ENCODE measurements around the gene LRRC4B.

LRRC4B gene

DNA sequence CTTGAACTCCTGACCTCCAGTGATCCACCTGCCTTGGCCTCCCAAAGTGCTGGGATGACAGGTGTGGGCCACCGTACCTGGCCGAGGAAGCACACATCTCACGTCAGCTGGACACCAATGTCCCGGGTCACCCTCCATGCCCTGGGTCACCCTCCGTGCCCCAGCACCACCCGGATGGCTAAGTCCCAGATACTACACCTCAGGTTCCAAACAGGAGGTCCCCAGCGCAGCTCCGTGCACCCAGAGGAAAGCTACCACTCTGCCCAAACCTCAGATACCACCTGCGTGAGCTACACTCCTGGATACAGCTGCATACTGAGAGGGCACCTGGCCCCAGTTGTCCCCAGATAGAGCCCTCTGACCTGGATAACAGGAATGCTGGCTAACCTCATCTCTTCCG is 14.0 kb downstream of the LRRC4B start:
- DNase-seq, result no peak

DNA sequence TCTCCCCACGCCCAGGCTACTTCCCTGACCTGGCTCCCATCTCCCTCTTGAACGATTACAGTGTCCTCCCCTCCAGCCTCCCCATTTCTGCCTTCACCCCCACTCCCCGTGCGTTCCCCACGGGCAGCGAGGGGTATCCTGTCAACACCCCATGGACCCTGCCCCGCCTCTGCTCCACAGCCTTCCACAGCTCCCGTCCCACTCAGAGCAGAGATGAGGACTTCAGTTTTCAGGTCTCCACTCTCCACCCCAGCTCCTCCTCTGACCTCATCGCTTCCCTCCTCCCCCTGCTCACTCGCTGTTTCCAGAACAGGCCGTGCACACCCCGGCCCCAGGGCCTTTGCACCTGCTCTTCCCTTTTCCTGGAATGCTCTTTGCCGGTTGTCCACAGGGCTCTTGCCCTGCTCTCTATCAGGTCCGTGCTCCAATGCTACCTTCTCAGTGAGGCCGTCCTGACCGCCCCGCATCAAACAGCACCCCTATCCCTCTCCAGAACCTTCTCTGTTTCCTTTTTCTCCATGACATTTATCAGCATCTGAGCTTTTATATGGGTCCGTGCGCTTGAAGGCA is 15.0 kb downstream of the LRRC4B start:
- no peak for DNase-seq

DNA sequence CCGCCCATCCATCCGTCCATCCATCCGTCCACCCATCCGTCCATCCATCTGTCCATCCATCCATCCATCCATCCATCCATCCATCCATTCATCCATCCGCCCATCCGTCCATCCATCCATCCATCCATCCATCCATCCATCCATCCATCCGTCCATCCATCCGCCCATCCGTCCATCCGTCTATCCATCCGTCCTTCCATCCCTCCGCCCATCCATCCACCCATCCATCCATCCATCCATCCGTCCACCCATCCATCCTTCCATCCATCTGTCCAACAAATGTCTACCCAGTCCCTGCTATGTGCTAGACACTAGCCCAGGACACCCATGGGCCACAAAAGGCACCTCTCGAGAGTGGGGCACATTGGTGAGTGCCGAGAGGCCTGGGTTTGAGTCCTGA is 15.7 kb downstream of the LRRC4B start:
- DNase-seq, result no peak

DNA sequence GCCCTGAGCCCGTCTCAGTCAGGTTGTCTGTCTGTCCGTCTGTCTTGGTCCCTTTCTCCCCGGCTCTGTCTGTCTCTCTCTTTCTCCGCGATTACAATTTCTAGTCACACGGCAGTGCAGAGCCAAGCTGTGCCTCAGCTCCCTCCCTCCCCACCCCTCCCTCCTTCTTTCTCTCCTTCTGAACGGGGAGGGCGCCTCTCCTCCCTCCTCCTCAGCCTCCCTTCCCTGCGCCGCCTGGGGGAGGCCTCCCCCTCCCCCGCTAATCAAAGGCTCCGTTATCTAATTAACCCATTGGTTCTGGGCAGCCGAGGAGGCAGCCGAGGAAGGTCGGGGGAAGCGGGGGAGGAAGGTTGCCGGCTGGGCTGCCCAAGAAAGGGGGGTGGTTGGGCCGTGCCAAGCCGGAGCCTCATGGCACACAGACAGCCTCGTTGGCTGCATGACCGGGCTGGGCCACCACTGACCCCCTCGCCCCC is 16.5 kb downstream of the LRRC4B start:
- peak in 54 of 58 donors; percentile 24 to 86 (median 69) for DNase-seq

DNA sequence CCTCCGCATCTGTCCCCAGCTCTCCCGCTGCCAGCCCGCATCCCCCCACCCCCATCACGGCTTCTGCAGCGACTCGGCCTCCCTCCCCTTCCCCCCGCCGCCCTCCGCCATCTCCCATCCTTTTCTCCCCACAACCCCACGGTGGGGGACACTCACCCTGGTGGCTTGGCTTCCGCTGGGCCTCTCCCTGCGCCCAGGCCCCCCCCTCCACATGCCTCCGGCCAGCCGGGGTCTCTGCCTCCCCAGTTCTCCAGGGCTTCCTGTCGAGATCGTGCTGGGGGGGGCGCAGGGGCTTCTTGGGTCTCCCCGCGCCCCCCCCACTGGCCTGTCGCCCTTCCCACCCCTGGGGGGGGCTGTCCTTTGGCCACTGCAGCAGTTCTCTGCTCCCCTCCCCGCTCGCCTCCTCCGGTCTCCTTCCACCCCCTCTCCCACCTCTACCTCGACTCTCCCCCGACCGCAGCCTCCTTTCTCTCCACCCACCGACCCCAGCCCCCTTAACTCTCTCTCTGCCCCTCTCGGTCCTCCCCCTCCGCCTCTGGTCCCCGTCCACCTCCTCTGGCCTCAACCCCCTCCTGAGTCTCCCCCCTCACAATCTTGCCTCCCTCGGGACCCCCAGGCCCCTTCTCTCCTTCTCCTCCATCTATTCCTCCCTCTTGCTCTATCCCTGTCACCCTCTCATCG is 17.1 kb downstream of the LRRC4B start:
- peak in 20 of 58 donors; percentile 23 to 69 (median 36) for DNase-seq

DNA sequence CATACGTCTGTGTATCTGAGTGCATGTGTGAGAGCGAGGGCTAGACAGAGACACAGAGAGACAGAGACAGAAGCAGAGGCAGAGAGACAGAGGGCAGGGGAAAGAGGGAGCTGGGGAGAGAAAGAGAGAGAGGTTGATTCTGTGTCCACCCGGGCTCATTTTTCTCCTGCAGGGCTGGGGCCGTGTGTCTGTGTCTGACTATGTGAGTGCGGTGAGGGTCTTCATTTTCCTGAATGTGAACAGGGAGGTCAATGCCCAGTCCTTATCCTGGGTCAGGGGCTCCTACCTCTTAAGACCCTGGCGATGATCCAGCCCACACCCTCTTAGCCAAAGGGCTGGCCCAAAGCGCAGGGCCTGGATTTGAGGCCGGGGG is 17.7 kb downstream of the LRRC4B start:
- DNase-seq, result peak in 2 of 58 donors; percentile 25 to 54

DNA sequence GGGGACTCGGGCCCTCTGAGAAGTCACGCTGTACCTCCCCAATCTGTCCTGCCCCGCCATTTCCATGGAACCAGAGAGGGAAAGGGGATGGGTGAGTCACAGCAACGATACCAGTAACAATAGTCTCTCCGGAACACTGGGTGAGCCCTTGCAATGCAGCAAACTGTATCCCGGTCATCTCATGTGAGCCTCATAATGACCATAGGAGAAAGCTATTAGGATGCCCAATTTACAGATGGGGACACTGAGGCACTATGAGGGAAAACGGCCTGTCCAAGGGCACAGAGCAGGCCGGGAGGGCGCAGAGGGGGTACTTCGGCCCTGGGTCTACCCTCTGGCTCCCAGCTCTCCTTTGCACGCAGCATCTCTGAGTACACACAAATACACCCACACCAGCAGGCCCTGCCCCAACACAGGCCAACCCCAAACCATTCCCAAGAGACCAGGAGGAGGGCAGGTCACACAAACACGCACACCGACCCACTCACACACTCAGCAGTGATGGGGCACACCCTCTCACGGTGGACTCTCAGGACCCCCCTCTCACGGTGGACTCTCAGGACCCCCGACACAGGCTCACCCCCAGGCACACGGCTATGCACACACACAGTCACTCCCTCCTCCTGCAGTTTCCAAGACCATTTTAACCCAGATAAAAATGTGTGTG is 18.2 kb downstream of the LRRC4B start:
- peak in 2 of 58 donors; percentile 17 to 20 for DNase-seq

DNA sequence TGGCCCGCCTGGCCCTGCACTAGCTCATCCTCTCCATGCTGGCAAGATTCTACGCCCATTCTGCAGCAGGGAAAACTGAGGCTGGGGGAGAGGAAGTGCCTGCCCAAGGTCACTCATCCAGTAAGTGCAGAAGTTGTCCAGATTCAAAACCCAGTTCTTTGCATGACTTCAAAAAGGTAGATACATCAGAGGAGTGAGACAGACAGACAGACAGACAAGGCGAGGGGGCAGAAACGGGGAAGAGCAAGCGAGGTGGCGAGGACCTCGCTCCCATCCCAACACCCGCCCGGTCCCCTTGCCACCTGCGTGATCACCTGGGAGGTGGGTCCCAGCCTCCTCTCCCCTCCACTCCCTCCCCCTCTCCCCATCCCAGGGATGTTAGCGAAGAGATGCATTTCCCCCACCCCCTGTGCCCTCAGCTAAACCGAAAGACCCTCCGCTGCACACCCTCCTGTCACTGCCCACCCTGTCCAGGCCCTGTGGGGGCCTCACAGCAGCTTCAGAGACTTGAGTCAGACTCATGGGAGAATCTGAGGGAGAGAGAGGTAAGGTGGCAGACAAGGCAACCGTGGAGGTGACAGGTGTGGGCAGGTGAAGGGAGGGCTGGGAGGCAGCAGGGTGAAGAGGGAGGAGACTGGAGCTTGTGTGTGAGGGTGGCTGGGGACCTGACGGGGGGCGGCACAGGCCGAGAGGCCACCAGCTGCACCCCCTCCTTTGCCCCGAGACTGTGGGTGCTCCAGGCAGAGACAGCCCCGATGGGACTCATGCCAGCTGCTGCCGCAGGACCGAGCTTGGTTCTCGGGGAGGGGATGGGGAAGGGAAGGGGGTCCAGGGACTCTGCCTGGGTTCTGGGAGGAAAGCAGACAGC is 18.9 kb downstream of the LRRC4B start:
- peak in 15 of 58 donors; percentile 13 to 54 (median 29) for DNase-seq

DNA sequence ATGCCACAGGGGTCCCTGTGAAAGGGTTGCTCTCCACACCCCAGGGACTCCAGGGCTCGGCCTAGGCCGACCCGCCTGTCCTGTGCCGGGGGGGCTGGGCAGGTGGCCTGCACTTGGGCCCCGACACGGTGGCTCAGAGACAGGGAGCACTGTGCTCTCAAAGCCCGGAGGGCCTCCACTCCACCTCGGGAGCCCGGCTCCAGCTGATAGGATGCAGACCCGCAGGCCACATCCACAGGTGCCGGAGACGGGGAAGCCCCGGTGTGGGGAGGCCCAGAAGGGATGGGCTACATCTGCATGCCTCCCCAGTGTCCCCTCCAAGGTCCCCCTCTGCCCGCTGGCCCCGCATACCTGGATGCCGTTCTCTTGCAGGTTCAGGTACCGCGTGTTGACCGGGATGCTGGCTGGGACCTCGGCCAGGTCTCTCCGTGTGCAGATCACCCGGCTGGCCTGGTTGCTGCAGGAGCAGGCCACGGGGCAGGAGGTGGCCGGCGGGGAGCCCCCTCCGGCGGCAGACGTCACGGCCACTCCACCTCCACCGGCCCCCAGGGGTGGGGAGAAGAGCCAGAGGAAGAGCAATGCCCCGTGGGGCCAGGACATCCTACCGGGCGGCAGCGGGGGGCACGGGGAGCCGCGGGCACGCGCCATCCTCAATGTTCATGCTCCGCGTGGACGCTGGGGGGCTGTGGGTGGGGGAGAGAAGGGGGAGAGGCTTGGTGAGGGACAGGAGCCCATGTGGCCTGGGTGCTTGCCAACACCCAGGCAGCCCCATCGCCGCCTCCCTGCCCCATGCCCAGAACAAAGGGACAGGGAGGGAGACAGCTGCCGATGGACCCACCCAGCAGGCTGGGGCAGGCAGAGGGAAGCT is 19.8 kb downstream of the LRRC4B start:
- peak in 45 of 58 donors; percentile 16 to 88 (median 64) for DNase-seq

DNA sequence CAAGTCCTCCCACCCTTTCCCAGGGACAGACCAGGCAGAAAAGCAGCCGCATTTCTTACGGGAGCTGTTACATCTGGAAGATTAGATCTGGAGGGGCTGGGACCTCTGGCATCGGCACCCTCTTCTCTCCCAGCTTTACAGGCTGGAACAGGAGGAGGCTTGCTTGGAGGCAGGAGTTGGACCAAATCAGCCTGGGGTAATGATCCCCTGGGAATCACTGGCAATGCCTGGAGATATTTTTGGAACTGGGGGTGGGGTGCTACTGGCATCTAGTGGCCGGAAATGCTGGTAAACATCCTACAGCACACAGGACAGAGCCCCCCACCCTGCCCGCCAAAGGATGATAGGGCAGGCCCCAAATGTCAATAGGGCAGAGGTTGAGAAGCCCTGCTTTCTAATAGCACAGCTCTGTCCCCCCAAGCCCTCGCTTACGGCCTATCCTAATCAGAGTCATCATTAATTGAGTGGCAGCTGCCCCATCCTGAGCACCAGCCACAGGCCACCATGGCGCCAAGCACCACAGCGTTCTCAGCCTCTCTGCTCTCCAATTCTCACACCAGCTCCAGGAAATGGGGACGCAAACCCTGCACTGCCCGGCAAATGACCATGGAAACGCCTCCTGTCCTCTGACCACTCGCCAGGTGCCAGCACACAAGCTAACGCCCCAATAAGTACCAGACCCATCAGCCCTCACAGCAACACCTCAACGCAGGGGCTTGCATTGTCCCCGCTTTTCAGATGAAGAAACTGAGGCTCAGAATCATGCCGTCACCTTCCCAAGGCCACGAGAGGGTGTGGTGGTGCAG is 20.6 kb downstream of the LRRC4B start:
- DNase-seq, result peak in 29 of 58 donors; percentile 16 to 67 (median 41)

DNA sequence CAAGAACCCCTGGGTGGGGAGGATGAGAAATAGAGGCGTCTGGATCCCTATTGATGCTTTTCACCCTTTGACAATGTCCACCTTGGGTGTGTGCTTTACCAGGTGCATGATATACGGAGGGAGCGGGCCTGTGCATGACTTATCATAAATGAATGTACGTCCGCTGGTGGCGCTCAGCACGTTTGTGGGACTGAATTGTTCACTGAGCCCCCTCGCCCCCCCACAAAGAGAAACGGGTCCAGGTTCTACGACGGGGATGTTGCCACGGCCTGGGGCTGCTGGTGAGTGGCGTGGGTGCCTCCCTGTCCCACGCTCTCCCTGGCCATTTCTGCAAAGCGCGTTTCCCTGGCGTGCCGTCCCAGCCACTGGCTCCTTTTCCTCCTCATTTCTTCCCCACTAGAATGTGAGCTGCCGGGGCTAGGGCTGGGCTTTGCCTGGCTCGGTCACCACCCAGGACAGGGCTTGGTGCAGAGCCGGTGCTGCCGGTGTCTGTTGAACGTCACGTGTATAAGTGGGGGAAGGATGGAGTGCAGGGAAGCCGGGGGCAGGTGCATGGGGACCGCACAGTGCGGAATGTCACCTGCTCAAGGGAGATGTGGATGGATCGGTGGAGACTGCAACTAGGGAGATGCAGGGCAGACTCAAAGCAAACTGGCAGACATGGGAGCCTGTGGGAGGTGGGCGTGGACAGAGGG is 21.6 kb downstream of the LRRC4B start:
- peak in 7 of 58 donors; percentile 26 to 64 (median 50) for DNase-seq

DNA sequence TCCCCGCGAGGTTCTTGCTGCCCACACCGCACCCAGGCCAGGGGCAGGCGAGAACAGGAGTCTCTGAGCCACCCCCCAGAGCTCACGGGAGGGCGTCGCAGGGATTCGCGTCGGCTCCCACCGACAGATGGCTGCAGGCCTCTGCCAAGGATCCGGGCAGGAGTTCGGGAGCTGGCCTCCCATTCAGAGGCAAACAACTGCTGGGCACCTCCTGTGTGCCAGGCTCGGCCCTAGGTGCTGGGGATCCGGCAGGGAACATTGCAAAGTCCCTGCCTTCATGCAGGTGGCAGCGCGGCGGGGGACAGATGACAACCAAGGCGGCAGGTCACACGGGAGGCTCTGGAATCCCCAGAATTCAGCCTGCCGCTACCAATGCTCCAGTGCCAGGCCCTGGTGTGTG is 25.3 kb downstream of the LRRC4B start:
- no peak for DNase-seq

DNA sequence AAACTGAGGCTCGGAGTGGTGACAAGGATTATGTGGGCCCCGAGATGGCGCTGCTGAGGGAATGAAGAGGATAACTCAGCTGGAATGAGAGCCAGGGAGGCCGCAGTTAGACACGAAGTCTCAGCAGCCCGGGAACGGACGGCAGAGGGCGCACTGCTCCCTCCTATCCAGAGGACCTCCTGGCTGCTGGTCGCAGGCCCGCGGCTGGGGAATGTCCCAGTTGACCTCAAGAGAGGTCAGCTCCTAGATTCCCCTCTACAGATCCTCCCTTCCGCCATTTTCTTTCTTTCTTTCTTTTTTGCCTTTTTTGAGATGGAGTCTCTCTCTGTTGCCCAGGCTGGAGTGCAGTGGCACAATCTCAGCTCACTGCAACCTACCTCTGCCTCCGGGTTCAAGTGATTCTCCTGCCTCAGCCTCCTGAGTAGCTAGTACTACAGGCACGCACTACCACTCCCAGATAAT is 30.4 kb downstream of the LRRC4B start:
- peak in 55 of 58 donors; percentile 16 to 97 (median 78) for DNase-seq

DNA sequence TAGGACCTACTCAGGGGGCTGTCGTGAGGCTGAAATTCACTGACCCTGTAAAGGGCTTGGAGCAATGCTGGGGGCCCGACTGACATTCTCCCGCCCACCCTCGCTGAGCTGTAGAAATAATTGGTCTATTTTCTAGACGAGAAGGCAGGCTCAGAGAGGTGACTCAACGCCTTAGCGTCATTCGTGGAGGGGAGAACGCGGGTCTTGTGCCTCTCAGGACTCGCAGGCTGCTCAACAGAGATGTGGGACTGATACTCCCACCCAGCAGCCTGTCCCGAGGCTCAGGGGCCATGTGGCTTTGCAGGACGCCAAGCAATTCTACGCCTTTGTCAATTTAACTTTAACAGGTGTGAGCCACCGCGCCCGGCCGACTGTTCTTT is 30.9 kb downstream of the LRRC4B start:
- DNase-seq, result peak in 1 of 58 donors; percentile 62

DNA sequence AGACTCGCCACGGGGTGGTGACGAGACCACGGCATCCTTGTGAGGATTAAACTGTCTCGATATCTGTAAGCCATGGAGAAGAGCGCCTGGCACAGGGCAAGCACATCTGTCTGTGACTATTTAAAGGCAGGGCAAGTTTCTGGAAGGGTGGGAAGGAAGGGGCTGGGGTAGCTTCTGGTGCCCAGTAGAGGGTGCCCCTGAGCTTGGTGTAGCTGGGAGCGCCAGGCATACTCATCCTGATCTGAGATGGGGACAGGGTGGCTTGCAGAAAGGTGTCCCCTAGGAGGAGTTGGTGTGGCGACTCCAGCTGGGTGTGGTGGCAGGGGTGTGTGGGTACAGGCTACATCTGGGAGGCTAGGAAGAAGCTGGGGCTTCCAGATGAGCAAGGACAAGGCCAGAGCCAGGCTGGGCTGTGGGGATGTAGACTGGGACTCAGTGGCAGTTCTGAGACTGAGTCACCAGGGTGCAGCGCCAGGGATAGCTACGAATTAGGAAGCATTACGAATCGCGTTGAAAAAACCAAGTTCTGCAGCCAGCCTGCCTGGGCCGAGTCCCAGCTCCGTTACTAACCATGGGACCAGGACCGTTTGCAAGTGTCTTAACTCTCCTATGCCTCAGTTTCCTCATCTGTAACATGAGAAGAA is 31.5 kb downstream of the LRRC4B start:
- DNase-seq, result peak in 3 of 58 donors; percentile 26 to 47 (median 31)

DNA sequence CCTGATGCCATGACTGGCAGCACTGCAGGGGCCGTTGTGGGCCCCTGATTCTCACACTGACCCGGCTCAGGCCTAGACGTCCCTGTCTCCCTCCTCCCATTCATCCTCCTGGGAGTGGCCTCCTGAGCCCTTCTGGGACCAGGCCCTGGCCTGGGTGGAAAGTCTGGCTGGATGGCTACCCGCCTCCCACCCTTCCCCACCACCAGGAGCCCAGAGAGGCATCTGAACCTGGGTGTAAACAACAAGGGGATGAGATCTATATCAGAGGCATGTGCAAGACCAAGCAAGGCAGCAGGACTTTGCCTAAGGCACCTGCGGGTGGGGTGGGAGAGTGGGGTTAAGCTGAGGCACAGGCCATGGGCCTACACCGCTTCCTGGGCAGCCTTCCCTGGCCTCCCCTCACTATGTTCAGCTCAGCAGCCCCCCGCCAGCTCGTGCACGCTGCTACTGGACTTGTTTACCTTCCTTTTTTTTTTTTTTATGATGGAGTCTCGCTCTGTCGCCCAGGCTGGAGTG is 32.5 kb downstream of the LRRC4B start:
- no peak for DNase-seq

DNA sequence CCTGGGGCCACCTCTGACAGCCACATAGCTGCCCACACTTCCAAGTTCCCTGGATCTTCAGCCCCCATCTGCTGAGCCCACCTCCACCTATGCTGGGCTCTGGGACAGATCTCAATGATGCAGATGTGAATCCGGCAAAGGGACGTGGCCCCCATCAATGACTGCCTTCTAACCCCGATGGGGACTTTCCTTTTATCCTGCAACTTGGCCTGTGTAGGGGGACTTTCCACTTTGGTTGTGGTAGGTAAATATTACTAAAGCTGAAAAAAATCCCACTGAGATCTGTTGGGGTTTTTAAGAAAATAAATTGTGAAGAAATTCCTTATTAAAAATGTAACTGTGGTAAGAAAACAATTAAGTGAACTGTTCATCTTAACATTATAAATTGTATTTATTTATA is 33.8 kb downstream of the LRRC4B start:
- no peak for DNase-seq

DNA sequence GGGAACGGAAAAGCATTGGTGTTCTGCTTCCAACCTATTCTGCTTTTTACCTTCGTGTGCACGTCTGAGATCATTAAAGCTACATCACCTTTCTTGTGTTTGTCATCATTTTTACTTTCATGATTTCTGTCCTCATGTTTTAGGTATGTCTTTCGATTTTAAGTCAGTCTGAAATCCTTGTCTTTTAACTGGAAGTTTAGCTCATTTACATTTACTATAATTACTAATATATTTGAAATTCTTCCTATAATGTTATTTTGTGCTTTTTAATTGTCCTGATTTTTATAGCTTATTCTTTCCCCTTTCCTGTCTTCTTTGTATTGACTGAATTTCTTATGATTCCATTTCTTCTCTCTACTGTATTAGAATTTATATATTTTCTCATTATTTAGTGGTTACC is 35.3 kb downstream of the LRRC4B start:
- DNase-seq, result no peak
